Dermis lymphatic vessel endothelial cell (primary cell): Measurements from ENCODE around the gene SUSD5. TPM values are rescaled to one million over a fixed set of nuclear protein-coding genes. Genes with fewer than 3 reads are reported as not detected.

Experiments
- total RNA-seq: library from RNA; depleted of rRNA; stranded (reverse); fragments of >200 nt; gene quantifications from 2 replicates; pipeline ENCODE4 v1.2.1, GENCODE V29; 2014

The SUSD5 gene
- 0.17 and 0.33 TPM in 2 replicates for total RNA-seq

DNA sequence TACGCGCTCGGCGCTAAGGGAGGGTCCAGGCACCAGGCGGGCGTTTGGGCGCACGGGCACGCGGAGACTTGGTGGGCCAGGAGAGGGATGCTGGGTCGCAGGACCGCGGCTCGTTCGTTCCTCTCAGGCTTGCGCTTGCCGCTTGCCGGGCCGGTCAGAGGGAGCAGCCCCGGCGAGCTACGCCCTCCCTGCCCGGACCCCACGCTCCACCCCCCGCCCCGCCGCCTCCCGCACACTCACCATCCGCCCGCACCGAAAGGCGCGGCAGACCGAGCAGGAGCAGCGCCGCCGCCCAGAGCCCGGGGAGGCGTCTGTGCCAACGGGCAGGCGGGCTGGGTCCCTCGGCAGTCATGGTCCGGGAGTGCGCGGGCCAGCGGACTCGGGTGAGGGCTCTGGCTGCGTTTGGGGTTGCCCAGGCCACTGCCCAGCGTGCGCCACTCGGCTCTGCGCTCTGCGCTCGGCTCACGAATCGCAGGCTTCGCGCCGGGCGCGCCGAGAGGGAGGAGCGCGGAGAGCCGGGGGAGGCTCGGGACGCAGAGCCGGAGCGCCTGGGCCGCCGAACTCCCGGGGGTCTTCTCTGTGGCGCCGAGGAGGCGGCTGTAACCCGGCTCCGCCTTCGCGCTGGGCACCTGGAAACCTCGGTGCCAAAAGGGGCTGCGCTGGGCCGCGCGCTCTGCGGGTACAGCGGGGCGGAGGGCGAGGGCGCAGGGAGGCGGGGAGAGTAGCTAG, at the start of gene SUSD5:
TSS of gene SUSD5 (minus strand) at position 365 of the 729 bp plus-strand sequence. CDS start at position 352, 13 bp downstream.

DNA sequence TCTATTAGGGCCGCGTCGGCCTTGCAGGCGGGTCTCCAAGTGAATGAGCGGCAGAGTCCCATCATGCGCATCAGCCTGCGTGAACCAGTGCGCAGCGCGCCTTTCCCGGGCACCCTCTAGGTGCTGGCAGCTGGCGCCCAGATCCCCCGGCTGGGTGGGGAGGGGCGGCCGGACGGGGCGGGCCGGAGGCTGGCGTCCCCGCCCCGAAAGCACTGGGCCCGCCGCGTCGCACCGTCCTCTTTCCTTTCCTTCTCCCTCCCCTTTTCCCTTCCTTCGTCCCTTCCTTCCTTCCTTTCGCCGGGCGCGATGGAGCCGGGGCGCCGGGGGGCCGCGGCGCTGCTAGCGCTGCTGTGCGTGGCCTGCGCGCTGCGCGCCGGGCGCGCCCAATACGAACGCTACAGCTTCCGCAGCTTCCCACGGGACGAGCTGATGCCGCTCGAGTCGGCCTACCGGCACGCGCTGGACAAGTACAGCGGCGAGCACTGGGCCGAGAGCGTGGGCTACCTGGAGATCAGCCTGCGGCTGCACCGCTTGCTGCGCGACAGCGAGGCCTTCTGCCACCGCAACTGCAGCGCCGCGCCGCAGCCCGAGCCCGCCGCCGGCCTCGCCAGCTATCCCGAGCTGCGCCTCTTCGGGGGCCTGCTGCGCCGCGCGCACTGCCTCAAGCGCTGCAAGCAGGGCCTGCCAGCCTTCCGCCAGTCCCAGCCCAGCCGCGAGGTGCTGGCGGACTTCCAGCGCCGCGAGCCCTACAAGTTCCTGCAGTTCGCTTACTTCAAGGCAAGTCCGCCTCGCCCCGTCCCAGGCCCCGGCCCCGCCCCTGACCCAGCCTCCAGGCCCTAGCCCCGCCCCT, 104.6 kb downstream of the SUSD5 start, which contains the start of gene CRTAP:
TSS of gene CRTAP (plus strand) at position 243 of the 850 bp plus-strand sequence. CDS start at position 307, 64 bp downstream.

Other genes with a start within 250 kb of the SUSD5 start
- 41.9 and 53.6 TPM in 2 replicates for gene GLB1, start 121.7 kb downstream of the SUSD5 start, total RNA-seq
- gene TMPPE, start 121.7 kb downstream of the SUSD5 start, total RNA-seq: 6.0 and 6.2 TPM in 2 replicates
- gene CRTAP, start 104.8 kb downstream of the SUSD5 start, total RNA-seq: 163 and 197 TPM in 2 replicates
- 10.7 TPM in 2 replicates for gene FBXL2, start 58.6 kb upstream of the SUSD5 start, total RNA-seq
- gene UBP1, start 221.6 kb upstream of the SUSD5 start, total RNA-seq: 38.0 and 49.1 TPM in 2 replicates